Vagina (tissue), 2 donors: ENCODE measurements around the gene CAPN2.

ENCODE experiments used
- POLR2A ChIP-seq, 2 donors: fragments of 450-650 bp; IDR thresholded peaks; one replicate each; pipeline ENCODE4 v1.6.1; 2017; ENCODE audit warnings: antibody characterized with exemption in 2 of 2, mild to moderate bottlenecking in 2 of 2, moderate library complexity in 2 of 2
- POLR2AphosphoS5 ChIP-seq, 2 donors: sonication (generic); formaldehyde crosslinking; IDR thresholded peaks; one replicate each; pipeline ENCODE4 v1.9.0; 2017; ENCODE audit warnings: antibody characterized with exemption in 2 of 2, mild to moderate bottlenecking in 2 of 2, low read depth in 1 of 2; ENCODE audit not compliant: insufficient read depth in 1 of 2
- TF ChIP-seq, protein P1 (sequence below), 3 experiments: fragments of 450-650 bp in 2 of 3; fragments of 200-600 bp in 1 of 3; sonication (generic) in 1 of 3; IDR thresholded peaks; one replicate each; pipeline ENCODE4 v1.5.1; 2017 to 2019; ENCODE audit warnings: antibody characterized with exemption in 3 of 3, mild to moderate bottlenecking in 2 of 3, moderate library complexity in 2 of 3

DNA sequence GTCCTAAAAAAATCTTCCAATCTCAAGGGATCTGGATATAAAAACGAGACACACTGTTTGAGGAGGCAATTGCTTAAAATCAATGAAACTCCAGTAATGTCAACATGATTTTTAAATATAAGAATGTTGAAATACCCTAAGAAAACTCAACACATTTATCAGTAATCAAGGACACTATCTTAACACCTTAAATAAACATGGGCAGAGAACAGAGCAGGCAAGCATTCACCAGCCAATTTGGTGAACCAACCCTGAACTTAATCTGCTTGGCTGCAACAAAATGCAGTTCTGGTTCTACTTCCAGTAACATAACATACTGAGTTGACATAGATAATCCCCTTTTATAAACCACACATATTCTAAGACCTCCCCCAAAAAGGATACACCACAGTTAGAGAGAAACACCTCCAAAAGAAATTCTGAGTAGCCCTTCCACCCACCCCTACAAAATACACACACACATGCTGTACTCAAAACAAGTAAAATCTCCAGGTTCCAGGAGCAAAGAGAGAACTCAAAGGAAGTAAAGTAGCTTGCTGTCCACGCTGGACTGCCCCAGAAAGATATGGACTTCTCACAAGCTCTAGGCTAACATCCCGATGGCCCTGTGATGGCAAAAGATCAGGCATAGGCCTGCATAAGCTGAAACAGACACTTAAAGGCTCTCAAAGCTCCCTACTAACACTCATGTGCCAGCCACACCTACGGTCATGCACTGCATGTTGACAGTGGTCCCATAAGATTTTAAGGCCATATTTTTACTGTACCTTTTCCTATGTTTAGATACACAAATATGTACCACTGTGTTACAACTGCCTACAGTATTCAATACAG lies 102.9 kb downstream of the CAPN2 start:
- no peak for TF ChIP-seq POLR2A (IDR thresholded peaks at IDR 0.05)
- TF ChIP-seq POLR2AphosphoS5 (IDR thresholded peaks at IDR 0.05; ENCODE audit: insufficient read depth in 1 of 2, low read depth in 1 of 2) = no peak
- TF ChIP-seq, protein P1, sequence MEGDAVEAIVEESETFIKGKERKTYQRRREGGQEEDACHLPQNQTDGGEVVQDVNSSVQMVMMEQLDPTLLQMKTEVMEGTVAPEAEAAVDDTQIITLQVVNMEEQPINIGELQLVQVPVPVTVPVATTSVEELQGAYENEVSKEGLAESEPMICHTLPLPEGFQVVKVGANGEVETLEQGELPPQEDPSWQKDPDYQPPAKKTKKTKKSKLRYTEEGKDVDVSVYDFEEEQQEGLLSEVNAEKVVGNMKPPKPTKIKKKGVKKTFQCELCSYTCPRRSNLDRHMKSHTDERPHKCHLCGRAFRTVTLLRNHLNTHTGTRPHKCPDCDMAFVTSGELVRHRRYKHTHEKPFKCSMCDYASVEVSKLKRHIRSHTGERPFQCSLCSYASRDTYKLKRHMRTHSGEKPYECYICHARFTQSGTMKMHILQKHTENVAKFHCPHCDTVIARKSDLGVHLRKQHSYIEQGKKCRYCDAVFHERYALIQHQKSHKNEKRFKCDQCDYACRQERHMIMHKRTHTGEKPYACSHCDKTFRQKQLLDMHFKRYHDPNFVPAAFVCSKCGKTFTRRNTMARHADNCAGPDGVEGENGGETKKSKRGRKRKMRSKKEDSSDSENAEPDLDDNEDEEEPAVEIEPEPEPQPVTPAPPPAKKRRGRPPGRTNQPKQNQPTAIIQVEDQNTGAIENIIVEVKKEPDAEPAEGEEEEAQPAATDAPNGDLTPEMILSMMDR (IDR thresholded peaks at IDR 0.05) = no peak
